GM10248 (cell line): Measurements from ENCODE around the gene THRAP3.

Experiments
- CTCF ChIA-PET: fragments of 300-600 bp; sonication (Branson Sonifier 250); formaldehyde crosslinking; extraction: SDS; loops from one replicate; lab custom pipeline; 2021; ENCODE audit warnings: antibody characterized with exemption; lab: Yijun Ruan, JAX
- POLR2A ChIA-PET: fragments of 350-650 bp; sonication (Branson Sonifier 250); formaldehyde crosslinking; extraction: SDS; loops from one replicate; lab custom pipeline; 2020; ENCODE audit warnings: antibody characterized with exemption; lab: Yijun Ruan, JAX
- DNase-seq: peaks from one replicate; pipeline ENCODE4 v3.0.0; 2012; ENCODE audit errors: extremely low spot score
- TF ChIP-seq, protein P1 (sequence below): IDR thresholded peaks from 2 replicates; pipeline ENCODE4 v1.5.1; 2012; ENCODE audit warnings: mild to moderate bottlenecking, low read depth; ENCODE audit errors: extremely low read depth, missing control alignments, control extremely low read depth

Gene THRAP3

DNA sequence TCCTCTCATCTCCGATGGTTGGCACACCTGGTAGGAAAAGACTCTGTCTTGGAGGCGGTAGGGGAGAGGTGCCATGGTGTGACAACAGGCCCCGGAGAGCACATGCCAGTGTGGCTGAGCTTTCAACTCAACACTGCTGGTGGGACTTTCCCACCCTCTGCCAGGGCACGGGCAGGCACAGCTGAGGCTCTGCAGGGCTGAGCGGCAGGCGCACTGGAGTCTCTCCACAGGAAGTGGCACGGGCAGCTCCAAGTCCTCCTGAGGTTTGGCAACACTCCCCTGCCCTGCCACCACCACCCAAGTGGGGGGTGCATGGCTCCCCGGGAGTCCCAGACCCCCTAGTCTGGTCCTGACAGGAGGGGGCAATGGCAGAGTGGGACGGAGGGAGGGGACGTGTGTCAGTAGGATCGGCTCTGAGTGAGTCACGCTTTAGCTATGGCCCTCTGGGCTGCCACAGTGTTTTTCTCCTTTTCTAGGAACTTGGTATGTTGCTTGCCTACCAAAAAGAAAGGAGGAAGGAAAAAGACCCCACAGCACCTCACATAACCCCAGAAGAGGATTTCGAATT is 126.5 kb downstream of the THRAP3 start:
- TF ChIP-seq, protein P1, sequence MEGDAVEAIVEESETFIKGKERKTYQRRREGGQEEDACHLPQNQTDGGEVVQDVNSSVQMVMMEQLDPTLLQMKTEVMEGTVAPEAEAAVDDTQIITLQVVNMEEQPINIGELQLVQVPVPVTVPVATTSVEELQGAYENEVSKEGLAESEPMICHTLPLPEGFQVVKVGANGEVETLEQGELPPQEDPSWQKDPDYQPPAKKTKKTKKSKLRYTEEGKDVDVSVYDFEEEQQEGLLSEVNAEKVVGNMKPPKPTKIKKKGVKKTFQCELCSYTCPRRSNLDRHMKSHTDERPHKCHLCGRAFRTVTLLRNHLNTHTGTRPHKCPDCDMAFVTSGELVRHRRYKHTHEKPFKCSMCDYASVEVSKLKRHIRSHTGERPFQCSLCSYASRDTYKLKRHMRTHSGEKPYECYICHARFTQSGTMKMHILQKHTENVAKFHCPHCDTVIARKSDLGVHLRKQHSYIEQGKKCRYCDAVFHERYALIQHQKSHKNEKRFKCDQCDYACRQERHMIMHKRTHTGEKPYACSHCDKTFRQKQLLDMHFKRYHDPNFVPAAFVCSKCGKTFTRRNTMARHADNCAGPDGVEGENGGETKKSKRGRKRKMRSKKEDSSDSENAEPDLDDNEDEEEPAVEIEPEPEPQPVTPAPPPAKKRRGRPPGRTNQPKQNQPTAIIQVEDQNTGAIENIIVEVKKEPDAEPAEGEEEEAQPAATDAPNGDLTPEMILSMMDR: no peak
- DNase-seq: no peak
- POLR2A ChIA-PET: no interaction called here
- CTCF ChIA-PET: interaction anchor here (0.9 to 7.5 kb wide), 5 partner anchors 9 to 69 kb away, joined by 3 to 63 read pairs (median 12); no protein-coding TSS in a partner anchor

DNA sequence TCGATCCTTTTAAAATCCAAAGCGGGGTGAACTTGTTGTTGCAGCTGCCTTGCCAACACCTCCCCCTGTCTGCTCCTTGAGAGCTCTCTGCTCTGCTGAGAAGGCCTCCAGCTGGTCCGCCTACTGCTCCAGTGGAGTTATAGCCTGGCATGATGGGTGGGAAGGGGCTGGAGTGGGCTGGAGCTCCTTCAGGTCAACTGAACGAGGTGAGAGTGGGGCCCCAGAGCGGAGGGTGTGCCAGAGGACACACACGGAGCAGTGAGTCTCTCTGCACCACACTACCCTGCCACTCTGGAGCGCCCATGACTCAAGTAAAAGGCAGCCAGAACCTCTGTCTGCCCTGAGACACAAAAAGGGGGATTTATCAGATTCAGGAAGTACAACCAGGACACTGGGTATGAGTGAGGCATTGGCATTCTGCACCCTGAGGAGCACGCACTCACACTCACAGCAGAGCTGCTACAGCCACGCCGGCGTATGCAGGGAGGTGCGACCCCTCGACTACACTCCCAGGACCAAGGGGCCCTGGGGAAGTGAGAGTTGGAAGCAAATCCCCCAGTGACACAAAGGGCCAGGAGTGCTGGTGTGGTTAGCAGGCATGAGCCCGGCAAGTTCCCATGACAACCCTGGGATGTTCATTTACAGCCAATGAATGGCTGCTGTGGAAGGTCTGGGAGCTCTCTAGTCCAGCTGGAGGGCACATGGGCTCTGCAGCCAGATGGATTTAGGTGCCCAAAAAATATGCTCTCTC is 127.2 kb downstream of the THRAP3 start:
- TF ChIP-seq, protein P1: no peak
- no peak for DNase-seq
- CTCF ChIA-PET: interaction anchor here (1.0 to 7.5 kb wide), 4 partner anchors 9 to 18 kb away, joined by 4 to 63 read pairs (median 28); no protein-coding TSS in a partner anchor
- POLR2A ChIA-PET: no interaction called here

DNA sequence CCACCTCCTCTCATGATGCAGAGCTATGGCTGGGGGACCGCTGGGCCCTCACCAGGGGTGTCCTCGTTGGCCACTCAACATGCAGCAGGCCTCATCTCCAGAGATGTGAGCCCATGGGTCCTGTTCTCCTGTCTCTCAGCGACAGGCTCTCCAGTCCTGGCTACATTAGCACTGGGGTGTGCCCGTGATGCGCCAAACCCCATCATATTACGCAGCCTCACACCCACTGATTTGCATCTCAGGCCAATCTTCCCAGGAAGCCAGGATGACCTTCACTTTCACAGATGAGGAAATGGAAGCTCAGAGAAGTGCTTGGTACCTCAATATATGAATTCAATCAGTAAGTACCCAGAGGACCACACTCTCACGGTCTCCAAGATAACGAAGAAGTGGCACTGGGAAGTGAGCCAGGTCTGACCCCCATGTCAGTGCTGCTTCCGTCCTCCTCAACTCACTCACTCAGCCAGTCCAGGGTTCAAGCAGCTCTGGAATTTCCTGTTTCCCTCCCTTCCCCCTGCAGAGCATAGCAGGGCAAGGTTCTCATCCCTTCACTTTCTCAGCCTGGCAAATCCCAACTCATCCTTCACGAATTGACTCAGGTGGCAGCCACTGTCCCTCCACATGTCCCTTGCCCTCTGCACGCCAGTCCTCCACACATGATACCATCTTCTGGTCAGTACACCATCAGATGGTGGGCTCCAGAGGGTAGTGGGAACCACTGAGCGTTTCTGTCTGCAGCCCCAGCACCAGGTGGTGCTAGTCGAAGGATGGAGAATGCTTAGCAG is 128.1 kb downstream of the THRAP3 start:
- TF ChIP-seq, protein P1: no peak
- CTCF ChIA-PET: interaction anchor here (1.0 to 7.5 kb wide), 3 partner anchors 8 to 17 kb away, joined by 4 to 63 read pairs (median 45); no protein-coding TSS in a partner anchor
- POLR2A ChIA-PET: no interaction called here
- no peak for DNase-seq

DNA sequence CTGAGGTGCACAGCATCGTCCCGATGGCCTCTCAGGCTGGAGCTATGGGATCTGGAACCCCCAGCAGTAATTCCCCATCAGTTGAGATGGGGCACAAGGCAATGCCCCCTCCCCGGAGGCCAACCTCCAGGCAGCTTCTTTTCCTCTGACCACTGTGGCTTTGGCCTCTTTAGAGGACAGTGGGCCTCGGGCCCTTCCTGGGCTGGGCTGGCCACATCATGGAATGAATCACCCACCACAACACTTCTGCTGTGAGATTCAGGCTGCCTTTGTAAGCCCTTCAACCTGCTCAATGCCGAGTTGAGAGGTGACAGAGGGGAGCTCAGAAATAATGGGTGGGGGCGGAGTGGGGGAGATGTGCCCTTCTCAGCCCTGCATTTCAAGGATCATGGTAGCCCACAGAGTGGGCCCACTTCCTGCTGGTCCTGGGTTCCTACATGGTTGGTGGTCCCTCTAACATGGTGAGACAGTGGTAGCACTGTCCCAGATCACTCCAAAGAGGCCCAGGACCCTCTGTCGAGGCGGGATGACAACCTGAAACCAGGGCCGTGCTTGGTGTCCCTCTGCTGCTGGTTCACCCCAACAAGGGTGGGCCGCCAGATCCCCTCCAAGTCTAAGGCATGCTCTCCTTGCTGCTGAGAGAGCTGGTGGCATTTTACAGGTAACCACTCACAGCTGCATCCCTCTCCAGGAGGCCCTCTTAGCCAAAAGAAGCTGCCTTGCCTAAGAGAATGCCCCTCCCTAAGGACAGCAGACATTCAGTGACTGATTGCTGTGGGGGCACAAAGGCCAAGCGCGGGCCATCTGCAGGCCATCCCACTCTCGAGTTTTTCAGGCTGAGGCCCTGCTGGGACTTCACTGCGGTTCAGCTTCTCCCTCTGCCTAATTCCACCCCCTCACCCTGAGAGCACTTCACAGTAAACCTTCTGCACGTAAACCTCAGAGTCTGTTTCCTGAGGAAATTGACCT is 129.0 kb downstream of the THRAP3 start:
- DNase-seq: no peak
- TF ChIP-seq, protein P1: no peak
- POLR2A ChIA-PET: no interaction called here
- CTCF ChIA-PET: interaction anchor here (7.0 to 7.5 kb wide), 2 partner anchors 12 to 16 kb away, joined by 45 to 63 read pairs; no protein-coding TSS in a partner anchor

DNA sequence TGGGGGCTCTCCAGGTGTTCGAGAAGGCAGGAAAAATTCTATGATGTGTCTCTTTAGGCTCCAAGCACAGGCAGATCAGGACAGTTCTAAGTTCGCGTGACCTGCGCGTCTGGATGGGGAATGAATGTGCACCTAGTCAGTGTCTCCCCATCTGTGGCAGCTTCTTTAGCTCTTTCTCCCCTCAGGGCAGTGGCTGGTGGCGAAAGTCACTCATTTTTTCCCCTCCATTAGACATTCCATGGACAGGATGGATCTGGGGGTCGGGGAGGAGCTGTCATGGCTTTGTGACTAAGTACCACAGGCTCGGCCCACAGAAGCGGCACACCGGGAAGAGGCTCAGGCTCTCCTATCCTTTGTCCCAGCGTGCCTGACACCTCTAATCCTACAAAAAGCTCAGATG is 130.2 kb downstream of the THRAP3 start:
- ChIA-PET POLR2A (no interaction called here), CTCF (interaction anchor here (7.0 to 7.5 kb wide), 2 partner anchors 13 to 14 kb away, joined by 45 to 63 read pairs; no protein-coding TSS in a partner anchor)
- no peak for DNase-seq
- TF ChIP-seq, protein P1: no peak
